ENCODE measurements around the gene CDKN1B. TPM values are rescaled to one million over a fixed set of nuclear protein-coding genes. Genes with fewer than 3 reads are reported as not detected.

The CDKN1B gene
- total and polyA plus RNA-seq, 2 donors (not counting 3 experiments of a cell fraction or from before 2014, with no cell fraction given), result 12.7 to 40.8 TPM

DNA sequence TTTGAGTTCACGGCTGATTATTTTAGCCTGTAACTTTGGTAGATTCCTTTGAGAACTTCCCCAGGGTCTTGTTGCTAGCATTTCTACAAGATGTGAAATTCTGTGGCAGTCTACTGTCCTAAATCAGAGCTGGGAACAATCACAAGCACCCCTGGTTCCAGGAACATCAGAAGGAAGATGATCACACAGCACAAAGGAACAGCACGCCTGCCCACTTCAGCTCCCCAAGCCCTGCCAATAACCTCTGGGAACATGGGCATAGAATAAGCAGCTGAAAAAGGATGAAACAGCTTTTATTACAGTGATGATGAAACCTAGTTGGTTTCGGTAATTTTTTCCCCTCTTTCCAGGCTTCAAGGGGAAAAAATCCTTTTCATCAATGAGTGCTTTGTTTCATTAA lies 33.4 kb upstream of the CDKN1B start:
- intact Hi-C loops (cut with micrococcal nuclease), result no loop called here
- Histone ChIP-seq H3K9me1 (replicated peaks; ENCODE audit: control insufficient read depth, extremely low read depth, insufficient read depth, low read length) (no peaks in the 10 kb centered on the region), H3K27me3 (ENCODE audit: control insufficient read depth in 2 of 2, insufficient read depth in 2 of 2, low read length in 2 of 2) (peaks cover 8 to 17% of the 10 kb centered on the region in 2 experiments), H3K4me2 (ENCODE audit: insufficient read depth, low read length) (no peak overlapping the region), H3K9ac (replicated peaks; ENCODE audit: extremely low read depth, insufficient read depth, low read length) (no peak overlapping the region), H4K20me1 (replicated peaks; ENCODE audit: control insufficient read depth, extremely low read depth, insufficient read depth, low read length) (no peaks in the 10 kb centered on the region), H3K4me3 (replicated peaks in 1 of 3; ENCODE audit: insufficient read depth in 1 of 3, low read depth in 1 of 3, low read length in 3 of 3) (no peak overlapping the region), H3K79me2 (ENCODE audit: control insufficient read depth, insufficient read depth, low read length) (no peaks in the 10 kb centered on the region), H2AFZ (ENCODE audit: low read depth, low read length) (no peak overlapping the region), H3K27ac (ENCODE audit: insufficient read depth, low read depth, low read length) (no peak overlapping the region), H3K4me1 (ENCODE audit: control insufficient read depth, extremely low read depth, insufficient read depth, low read length) (no peaks in the 10 kb centered on the region), H3K9me3 (replicated peaks; ENCODE audit: control insufficient read depth, insufficient read depth, low read length) (no peaks in the 10 kb centered on the region), H3K36me3 (ENCODE audit: control insufficient read depth in 2 of 2, extremely low read depth in 1 of 2, insufficient read depth in 2 of 2, low read length in 2 of 2) (no peaks in the 10 kb centered on the region)
- POLR2A ChIA-PET, result no interaction called here
- dilution Hi-C loops (cut with MboI; ENCODE audit: extremely low pct_ligation_motif_present, low sequenced_read_pairs), result no loop called here
- FAIRE-seq (no peak), DNase-seq (ENCODE audit: low read depth, low spot score) (no peak)
- CTCF ChIA-PET, result no interaction called here
- no TSS peak for BruUV-seq (replicated peaks)
- TF ChIP-seq POLR2A (IDR thresholded peaks at IDR 0.05; ENCODE audit: low read depth, low read length) (no peak), POLR2AphosphoS5 (IDR thresholded peaks at IDR 0.05; ENCODE audit: insufficient read depth, low read depth, low read length) (no peak), FOS (IDR thresholded peaks at IDR 0.05; ENCODE audit: borderline replicate concordance, insufficient read depth, low read length) (no peak), MYC (IDR thresholded peaks at IDR 0.05; ENCODE audit: low read depth, low read length) (no peak), GATA2 (IDR thresholded peaks at IDR 0.05; ENCODE audit: insufficient read depth, insufficient read length, low read depth, low read length) (no peak), JUN (IDR thresholded peaks at IDR 0.05; ENCODE audit: borderline replicate concordance, insufficient read depth, insufficient read length, low read depth) (no peak), EZH2 (IDR thresholded peaks at IDR 0.05; ENCODE audit: borderline replicate concordance, low read depth, low read length, severe bottlenecking) (no peak)
- TF ChIP-seq, protein P1, sequence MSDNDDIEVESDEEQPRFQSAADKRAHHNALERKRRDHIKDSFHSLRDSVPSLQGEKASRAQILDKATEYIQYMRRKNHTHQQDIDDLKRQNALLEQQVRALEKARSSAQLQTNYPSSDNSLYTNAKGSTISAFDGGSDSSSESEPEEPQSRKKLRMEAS (IDR thresholded peaks at IDR 0.05; ENCODE audit: insufficient read depth, insufficient read length), result no peak
- TF ChIP-seq, protein P2, sequence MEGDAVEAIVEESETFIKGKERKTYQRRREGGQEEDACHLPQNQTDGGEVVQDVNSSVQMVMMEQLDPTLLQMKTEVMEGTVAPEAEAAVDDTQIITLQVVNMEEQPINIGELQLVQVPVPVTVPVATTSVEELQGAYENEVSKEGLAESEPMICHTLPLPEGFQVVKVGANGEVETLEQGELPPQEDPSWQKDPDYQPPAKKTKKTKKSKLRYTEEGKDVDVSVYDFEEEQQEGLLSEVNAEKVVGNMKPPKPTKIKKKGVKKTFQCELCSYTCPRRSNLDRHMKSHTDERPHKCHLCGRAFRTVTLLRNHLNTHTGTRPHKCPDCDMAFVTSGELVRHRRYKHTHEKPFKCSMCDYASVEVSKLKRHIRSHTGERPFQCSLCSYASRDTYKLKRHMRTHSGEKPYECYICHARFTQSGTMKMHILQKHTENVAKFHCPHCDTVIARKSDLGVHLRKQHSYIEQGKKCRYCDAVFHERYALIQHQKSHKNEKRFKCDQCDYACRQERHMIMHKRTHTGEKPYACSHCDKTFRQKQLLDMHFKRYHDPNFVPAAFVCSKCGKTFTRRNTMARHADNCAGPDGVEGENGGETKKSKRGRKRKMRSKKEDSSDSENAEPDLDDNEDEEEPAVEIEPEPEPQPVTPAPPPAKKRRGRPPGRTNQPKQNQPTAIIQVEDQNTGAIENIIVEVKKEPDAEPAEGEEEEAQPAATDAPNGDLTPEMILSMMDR (IDR thresholded peaks at IDR 0.05; ENCODE audit: extremely low read depth in 1 of 2, insufficient read depth in 1 of 2, low read depth in 1 of 2, low read length in 2 of 2), result no peak

All from endothelial cell of umbilical vein (primary cell).